ENCODE data around the gene UBLCP1. TPM values are rescaled to one million over a fixed set of nuclear protein-coding genes. Genes with fewer than 3 reads are reported as not detected.

Gene UBLCP1
- total and polyA plus RNA-seq, 2 donors (not counting 3 experiments of a cell fraction or from before 2014, with no cell fraction given): 5.9 to 20.3 TPM

DNA sequence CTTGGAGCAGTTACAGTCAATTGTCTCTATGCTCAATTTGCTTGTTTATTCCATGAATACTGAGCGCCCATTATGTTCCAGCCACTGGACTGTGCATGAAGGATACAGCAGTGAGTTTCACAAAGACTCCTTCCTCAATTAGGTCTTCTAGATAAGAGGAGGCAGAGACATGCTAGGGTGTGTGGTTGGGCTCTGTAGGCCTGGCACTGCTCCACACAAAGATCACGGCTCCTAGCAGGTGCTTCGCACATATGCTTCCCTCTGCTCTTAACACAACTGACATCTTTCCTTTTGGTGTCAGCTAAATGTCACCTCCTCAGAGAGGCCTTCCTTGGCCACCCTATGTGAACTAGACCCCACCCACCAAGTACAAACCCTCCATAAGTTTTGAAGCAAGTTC is 56.3 kb downstream of the UBLCP1 start:
- CTCF ChIA-PET: interaction anchor here (1.4 to 4.5 kb wide), 2 partner anchors 11 to 163 kb away, joined by 3 to 164 read pairs; no protein-coding TSS in a partner anchor
- Histone ChIP-seq H3K9me3 (replicated peaks; ENCODE audit: control insufficient read depth, insufficient read depth, low read length) (no peaks in the 10 kb centered on the region), H3K9ac (replicated peaks; ENCODE audit: extremely low read depth, insufficient read depth, low read length) (no peak overlapping the region), H3K4me1 (ENCODE audit: control insufficient read depth, extremely low read depth, insufficient read depth, low read length) (no peaks in the 10 kb centered on the region), H4K20me1 (replicated peaks; ENCODE audit: control insufficient read depth, extremely low read depth, insufficient read depth, low read length) (no peaks in the 10 kb centered on the region), H3K4me3 (replicated peaks in 1 of 3; ENCODE audit: insufficient read depth in 1 of 3, low read depth in 1 of 3, low read length in 3 of 3) (no peak overlapping the region), H2AFZ (ENCODE audit: low read depth, low read length) (no peak overlapping the region), H3K9me1 (replicated peaks; ENCODE audit: control insufficient read depth, extremely low read depth, insufficient read depth, low read length) (no peaks in the 10 kb centered on the region), H3K27me3 (ENCODE audit: control insufficient read depth in 2 of 2, insufficient read depth in 2 of 2, low read length in 2 of 2) (no peaks in the 10 kb centered on the region), H3K4me2 (ENCODE audit: insufficient read depth, low read length) (no peak overlapping the region), H3K27ac (ENCODE audit: insufficient read depth, low read depth, low read length) (no peak overlapping the region), H3K79me2 (ENCODE audit: control insufficient read depth, insufficient read depth, low read length) (no peaks in the 10 kb centered on the region), H3K36me3 (ENCODE audit: control insufficient read depth in 2 of 2, extremely low read depth in 1 of 2, insufficient read depth in 2 of 2, low read length in 2 of 2) (no peaks in the 10 kb centered on the region)
- dilution Hi-C loops (cut with MboI; ENCODE audit: extremely low pct_ligation_motif_present, low sequenced_read_pairs) (no loop called here), intact Hi-C loops (cut with micrococcal nuclease) (no loop called here)
- POLR2A ChIA-PET: no interaction called here
- TF ChIP-seq EZH2 (IDR thresholded peaks at IDR 0.05; ENCODE audit: borderline replicate concordance, low read depth, low read length, severe bottlenecking): no peak
- TF ChIP-seq JUN (IDR thresholded peaks at IDR 0.05; ENCODE audit: borderline replicate concordance, insufficient read depth, insufficient read length, low read depth): no peak
- TF ChIP-seq POLR2AphosphoS5 (IDR thresholded peaks at IDR 0.05; ENCODE audit: insufficient read depth, low read depth, low read length): no peak
- no peak for TF ChIP-seq GATA2 (IDR thresholded peaks at IDR 0.05; ENCODE audit: insufficient read depth, insufficient read length, low read depth, low read length)
- BruUV-seq (replicated peaks): no TSS peak
- DNase-seq (ENCODE audit: low read depth, low spot score): no peak
- FAIRE-seq: no peak

DNA sequence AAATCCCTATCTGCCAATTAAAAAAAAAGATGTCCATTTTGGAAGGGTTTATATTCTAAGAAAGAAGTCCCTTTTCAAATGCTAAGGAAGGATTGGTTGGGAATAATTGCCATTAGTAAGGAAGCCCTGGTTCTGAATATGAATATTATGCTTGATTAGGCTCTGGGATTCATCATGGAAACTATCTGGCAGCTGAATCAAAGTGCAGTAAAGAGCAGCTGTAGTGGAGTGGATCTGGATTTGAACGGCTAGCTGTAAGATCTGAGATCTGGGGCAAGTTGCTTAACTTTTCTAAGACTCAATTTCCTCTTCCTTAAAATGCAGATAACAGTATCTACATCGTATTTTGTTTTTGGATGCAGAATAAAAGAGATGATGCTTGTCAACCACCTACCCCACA is 56.7 kb downstream of the UBLCP1 start:
- BruUV-seq (replicated peaks): no TSS peak
- intact Hi-C loops (cut with micrococcal nuclease): no loop called here
- dilution Hi-C loops (cut with MboI; ENCODE audit: extremely low pct_ligation_motif_present, low sequenced_read_pairs): no loop called here

More for the DNA sequence above, 56.7 kb downstream of the UBLCP1 start:
- TF ChIP-seq, protein P1, sequence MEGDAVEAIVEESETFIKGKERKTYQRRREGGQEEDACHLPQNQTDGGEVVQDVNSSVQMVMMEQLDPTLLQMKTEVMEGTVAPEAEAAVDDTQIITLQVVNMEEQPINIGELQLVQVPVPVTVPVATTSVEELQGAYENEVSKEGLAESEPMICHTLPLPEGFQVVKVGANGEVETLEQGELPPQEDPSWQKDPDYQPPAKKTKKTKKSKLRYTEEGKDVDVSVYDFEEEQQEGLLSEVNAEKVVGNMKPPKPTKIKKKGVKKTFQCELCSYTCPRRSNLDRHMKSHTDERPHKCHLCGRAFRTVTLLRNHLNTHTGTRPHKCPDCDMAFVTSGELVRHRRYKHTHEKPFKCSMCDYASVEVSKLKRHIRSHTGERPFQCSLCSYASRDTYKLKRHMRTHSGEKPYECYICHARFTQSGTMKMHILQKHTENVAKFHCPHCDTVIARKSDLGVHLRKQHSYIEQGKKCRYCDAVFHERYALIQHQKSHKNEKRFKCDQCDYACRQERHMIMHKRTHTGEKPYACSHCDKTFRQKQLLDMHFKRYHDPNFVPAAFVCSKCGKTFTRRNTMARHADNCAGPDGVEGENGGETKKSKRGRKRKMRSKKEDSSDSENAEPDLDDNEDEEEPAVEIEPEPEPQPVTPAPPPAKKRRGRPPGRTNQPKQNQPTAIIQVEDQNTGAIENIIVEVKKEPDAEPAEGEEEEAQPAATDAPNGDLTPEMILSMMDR (IDR thresholded peaks at IDR 0.05; ENCODE audit: extremely low read depth in 1 of 2, insufficient read depth in 1 of 2, low read depth in 1 of 2, low read length in 2 of 2): no peak
- TF ChIP-seq POLR2A (IDR thresholded peaks at IDR 0.05; ENCODE audit: low read depth, low read length): no peak
- TF ChIP-seq FOS (IDR thresholded peaks at IDR 0.05; ENCODE audit: borderline replicate concordance, insufficient read depth, low read length): no peak
- no peak for TF ChIP-seq GATA2 (IDR thresholded peaks at IDR 0.05; ENCODE audit: insufficient read depth, insufficient read length, low read depth, low read length)
- TF ChIP-seq POLR2AphosphoS5 (IDR thresholded peaks at IDR 0.05; ENCODE audit: insufficient read depth, low read depth, low read length): no peak
- no peak for TF ChIP-seq JUN (IDR thresholded peaks at IDR 0.05; ENCODE audit: borderline replicate concordance, insufficient read depth, insufficient read length, low read depth)
- TF ChIP-seq EZH2 (IDR thresholded peaks at IDR 0.05; ENCODE audit: borderline replicate concordance, low read depth, low read length, severe bottlenecking): no peak
- no peak for TF ChIP-seq MYC (IDR thresholded peaks at IDR 0.05; ENCODE audit: low read depth, low read length)
- TF ChIP-seq, protein P2, sequence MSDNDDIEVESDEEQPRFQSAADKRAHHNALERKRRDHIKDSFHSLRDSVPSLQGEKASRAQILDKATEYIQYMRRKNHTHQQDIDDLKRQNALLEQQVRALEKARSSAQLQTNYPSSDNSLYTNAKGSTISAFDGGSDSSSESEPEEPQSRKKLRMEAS (IDR thresholded peaks at IDR 0.05; ENCODE audit: insufficient read depth, insufficient read length): no peak
- ChIA-PET POLR2A (no interaction called here), CTCF (interaction anchor here (0.6 to 4.5 kb wide), 3 partner anchors 10 to 164 kb away, joined by 3 to 164 read pairs (median 3); no protein-coding TSS in a partner anchor)
- Histone ChIP-seq H3K36me3 (ENCODE audit: control insufficient read depth in 2 of 2, extremely low read depth in 1 of 2, insufficient read depth in 2 of 2, low read length in 2 of 2) (no peaks in the 10 kb centered on the region), H2AFZ (ENCODE audit: low read depth, low read length) (no peak overlapping the region), H3K79me2 (ENCODE audit: control insufficient read depth, insufficient read depth, low read length) (no peaks in the 10 kb centered on the region), H3K27ac (ENCODE audit: insufficient read depth, low read depth, low read length) (no peak overlapping the region), H3K27me3 (ENCODE audit: control insufficient read depth in 2 of 2, insufficient read depth in 2 of 2, low read length in 2 of 2) (no peaks in the 10 kb centered on the region), H3K4me3 (replicated peaks in 1 of 3; ENCODE audit: insufficient read depth in 1 of 3, low read depth in 1 of 3, low read length in 3 of 3) (no peak overlapping the region), H3K4me1 (ENCODE audit: control insufficient read depth, extremely low read depth, insufficient read depth, low read length) (no peaks in the 10 kb centered on the region), H3K9me3 (replicated peaks; ENCODE audit: control insufficient read depth, insufficient read depth, low read length) (no peaks in the 10 kb centered on the region), H3K9me1 (replicated peaks; ENCODE audit: control insufficient read depth, extremely low read depth, insufficient read depth, low read length) (no peaks in the 10 kb centered on the region), H4K20me1 (replicated peaks; ENCODE audit: control insufficient read depth, extremely low read depth, insufficient read depth, low read length) (no peaks in the 10 kb centered on the region), H3K4me2 (ENCODE audit: insufficient read depth, low read length) (no peak overlapping the region), H3K9ac (replicated peaks; ENCODE audit: extremely low read depth, insufficient read depth, low read length) (no peak overlapping the region)
- DNase-seq (ENCODE audit: low read depth, low spot score): no peak
- no peak for FAIRE-seq

Data from endothelial cell of umbilical vein (primary cell).